Left colon (tissue), 2 donors: ENCODE data around the gene SMC1B. TPM values are rescaled to one million over a fixed set of nuclear protein-coding genes. Genes with fewer than 3 reads are reported as not detected.
"Not testable (repeated sequence)": the region's sequence is repeated elsewhere in the genome, so short reads cannot be mapped to it uniquely, and the experiment has no call there.

Source experiments
- ATAC-seq: fragments of 200-7000 bp; cut with Tn5 transposase; one replicate; pipeline ENCODE4 v1.9.1; 2020; ENCODE audit warnings: mild to moderate bottlenecking, moderate library complexity
- DNase-seq, 2 donors: peaks; one replicate each; pipeline ENCODE4 v3.0.0-alpha.2; 2020
- intact Hi-C, 2 donors: fragments of 100-400 bp; cut with DNase I in 1 of 2; cut with micrococcal nuclease in 1 of 2; formaldehyde crosslinking; loops; one replicate each; pipeline versions ENCODE4 v1.11.2 to v1.14.0; 2022; cut with DNase I, micrococcal nuclease
- total RNA-seq, 2 donors: library from RNA; stranded (reverse); fragmentation: NEBNext Ultra II Directional; extraction: Animal tissue kit (Norgen Biotek cat#: 25700); gene quantifications; one replicate each; pipeline ENCODE4 v1.2.1, GENCODE V29; 2021
- donor health status: DM: no; HTN: no; CAD: no.
- donor health status: DM: yes; HTN: yes; CAD: no.

The SMC1B gene
- total RNA-seq, 2 donors from 2014 or later: not detected

DNA sequence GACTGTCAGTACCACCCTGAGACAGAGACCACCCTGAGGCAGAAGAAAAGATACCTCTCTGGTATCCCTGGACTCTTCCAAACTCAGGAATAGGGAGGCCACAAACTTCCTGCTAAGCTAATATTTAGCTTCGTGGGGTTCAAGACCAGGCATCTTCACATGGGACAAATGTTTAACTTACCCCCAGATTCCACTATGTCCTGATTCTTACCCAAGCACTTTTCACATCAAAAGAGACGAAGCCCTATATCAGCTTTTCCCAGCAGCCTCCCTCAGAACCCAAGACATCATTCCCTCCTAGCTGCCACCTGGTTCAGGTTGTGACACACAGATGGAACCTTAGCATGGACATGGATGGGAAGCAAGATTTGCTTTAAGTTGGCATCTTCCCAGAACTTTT, 32.1 kb downstream of the SMC1B start:
- DNase-seq (no peak), ATAC-seq (no peak)
- intact Hi-C loops: no loop called here

GRCh38 chr22:45376703-45377102, 36.7 kb downstream of the SMC1B start:
- no peak for DNase-seq
- intact Hi-C loops: no loop called here

GRCh38 chr22:45376009-45376408, 37.4 kb downstream of the SMC1B start:
- intact Hi-C loops: no loop called here
- DNase-seq: no peak
- ATAC-seq: no peak

More at GRCh38 chr22:45376703-45377102, 36.7 kb downstream of the SMC1B start:
- ATAC-seq: no peak

DNA sequence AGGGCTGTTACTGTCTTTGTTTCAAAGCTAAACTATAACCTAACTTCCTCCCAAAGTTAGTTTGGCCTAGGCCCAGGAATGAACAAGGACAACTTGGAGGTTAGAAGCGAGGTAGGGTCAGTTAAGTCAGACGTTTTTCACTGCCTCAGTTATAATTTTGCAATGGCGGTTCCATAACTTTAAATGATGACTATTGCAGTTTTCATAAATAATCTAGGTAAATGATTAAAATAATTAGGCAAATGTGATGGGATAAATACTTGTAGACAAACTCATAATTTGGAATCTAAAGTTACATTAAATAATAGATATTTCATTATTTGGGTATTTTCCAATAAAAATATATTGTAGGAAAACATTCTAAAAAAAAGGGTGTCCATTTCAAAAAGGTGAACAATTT, 39.8 kb downstream of the SMC1B start:
- intact Hi-C loops, ATAC-seq, DNase-seq: not testable (repeated sequence)

DNA sequence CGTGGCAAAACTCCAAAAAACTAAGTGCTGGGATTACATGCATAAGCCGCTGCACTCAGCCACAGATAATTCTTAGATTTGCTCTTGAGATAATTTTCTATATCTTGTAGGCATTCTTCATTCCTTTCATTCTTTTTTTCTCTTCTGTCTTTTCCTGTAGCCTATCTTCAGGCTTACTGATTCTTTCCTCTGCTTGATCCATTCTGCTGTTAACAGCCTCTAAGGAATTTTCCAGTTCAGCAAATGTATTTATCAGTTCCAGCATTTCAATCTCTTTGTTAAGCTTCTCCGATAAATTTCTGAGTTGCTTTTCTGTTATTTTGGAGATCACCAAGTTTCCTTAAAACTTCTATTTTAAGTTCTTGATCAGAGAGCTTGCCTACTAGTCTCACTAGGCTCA, 46.7 kb downstream of the SMC1B start:
- intact Hi-C loops: no loop called here
- DNase-seq (no peak), ATAC-seq (no peak)

- intact Hi-C loops: no loop called here
- DNase-seq: no peak
- no peak for ATAC-seq
Measured at GRCh38 chr22:45359627-45360026, 53.8 kb downstream of the SMC1B start.

DNA sequence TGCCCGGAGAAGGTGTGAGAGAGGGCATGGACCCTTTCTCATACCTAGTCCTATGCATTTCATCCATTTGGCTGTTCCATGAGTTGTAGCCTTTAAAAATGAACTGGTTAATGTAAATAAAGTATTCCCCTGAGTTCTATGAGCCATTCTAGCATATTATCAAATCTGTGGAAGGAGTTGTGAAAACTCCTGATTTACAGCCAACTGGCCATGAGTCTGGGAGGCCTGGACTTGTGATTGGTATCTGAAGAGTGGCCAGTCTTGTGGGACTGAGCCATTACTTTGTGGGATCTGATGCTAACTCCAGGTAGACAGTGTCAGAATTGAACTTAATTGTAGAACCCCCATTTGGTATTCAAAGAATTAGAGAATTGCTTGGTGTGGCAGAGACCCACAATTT, 55.3 kb downstream of the SMC1B start:
- ATAC-seq (no peak), DNase-seq (no peak)
- intact Hi-C loops: no loop called here

- intact Hi-C loops: no loop called here
- ATAC-seq (no peak), DNase-seq (no peak)
Measured at GRCh38 chr22:45357490-45357889, 55.9 kb downstream of the SMC1B start.

DNA sequence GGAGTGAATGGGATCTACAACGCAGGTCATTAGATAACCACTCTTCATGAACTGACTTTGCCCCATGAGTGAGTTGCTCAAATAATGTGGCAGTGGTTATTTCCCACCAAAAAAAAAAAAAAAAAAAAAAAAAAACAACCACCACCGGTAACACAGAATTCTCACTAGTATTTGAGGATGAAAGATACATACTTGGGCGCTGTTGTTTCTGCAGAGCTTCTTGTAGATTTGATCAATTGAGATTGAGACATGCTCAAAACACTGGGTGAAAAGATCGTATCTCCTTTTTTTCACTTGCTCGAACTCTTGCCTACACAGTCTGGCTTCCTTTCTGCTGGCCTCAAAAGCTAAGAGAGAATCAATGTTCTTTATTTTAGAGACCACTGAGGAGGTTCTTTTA, 59.6 kb downstream of the SMC1B start:
- intact Hi-C loops: no loop called here
- no peak for ATAC-seq
- no peak for DNase-seq

- DNase-seq, ATAC-seq, intact Hi-C loops: not testable (repeated sequence)
Measured at GRCh38 chr22:45352757-45353156, 60.6 kb downstream of the SMC1B start.

DNA sequence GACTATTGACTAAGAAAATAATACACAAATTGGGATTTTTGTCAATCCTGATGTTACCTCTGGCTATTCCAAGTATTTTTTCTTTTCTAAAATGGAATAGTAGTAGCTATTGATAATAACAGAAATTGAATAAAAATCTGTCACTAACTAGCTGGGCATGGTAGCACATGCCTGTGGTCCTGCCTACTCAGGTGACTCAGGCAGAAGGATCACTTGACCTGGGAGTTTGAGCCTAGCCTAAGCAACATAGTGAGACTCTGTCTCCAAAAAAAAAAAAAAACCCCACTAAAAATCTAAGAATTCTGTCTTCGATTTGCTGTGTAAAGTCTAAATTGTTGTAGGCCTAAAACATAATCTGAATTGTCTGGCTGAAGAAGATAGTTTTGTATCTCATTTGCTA, 61.4 kb downstream of the SMC1B start:
- no peak for ATAC-seq
- DNase-seq: no peak
- intact Hi-C loops: no loop called here

DNA sequence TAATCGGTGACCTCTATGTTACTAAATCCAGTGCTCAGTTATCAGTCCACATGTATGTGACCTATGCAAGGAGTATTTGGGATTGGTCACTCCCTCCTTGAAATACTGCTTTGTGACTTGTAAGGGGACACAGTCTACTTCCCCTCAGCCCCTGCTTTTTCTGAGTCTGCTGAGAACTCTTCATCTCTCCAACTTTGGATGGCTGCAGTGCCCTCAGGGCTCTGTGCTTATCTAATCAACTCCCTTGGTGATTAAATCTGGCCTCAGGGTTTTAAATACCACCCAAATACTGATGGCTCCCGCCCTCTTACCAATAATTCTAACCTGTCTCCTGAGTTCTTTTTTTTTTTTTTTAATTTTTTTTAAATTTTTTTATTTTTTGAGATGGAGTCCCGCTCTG, 63.5 kb downstream of the SMC1B start:
- ATAC-seq (no peak), DNase-seq (no peak)
- intact Hi-C loops: no loop called here

DNA sequence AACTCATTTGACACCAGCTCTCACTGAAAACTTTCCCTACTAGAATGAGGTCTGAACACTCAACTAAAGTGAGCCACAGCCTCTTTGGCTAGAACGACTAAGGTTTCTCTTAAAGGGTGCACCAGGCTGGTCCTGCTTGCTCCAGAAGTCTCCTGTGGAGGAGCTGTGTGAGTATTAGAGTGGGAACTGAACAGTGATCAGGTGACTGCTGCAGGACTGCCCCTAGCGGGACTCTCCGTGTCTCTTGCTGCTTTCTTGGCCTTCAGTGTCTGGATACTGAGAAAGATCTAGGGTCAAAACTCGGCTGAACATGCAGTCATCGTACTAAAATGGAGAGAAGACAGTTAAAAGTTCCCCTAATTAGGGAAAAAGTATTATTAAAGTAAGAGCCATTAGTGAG, 69.1 kb downstream of the SMC1B start:
- ATAC-seq (no peak), DNase-seq (no peak)
- intact Hi-C loops: no loop called here

GRCh38 chr22:45343143-45343542, 70.3 kb downstream of the SMC1B start:
- intact Hi-C loops: no loop called here
- DNase-seq (no peak), ATAC-seq (no peak)

DNA sequence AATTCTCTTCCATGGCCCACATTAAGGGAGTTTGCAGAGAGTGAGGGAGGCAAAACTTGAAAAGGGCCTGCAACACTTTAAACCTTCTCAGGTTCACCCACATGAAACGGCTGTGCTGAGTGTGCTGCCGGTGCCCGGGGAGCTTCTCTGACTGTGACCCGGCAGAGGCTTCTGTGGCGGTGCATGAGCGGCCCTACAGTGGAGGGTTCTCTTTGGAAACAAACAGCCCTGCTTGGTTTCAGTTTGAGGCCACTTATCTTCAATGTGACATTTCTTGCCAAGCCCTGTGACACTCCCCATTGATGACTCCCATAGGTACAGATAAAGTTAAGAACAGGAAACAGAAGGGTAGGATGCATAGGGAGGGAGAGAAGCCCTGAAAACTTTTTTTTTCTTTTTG, 71.9 kb downstream of the SMC1B start:
- intact Hi-C loops: no loop called here
- ATAC-seq (peak; percentile 47), DNase-seq (no peak)

DNA sequence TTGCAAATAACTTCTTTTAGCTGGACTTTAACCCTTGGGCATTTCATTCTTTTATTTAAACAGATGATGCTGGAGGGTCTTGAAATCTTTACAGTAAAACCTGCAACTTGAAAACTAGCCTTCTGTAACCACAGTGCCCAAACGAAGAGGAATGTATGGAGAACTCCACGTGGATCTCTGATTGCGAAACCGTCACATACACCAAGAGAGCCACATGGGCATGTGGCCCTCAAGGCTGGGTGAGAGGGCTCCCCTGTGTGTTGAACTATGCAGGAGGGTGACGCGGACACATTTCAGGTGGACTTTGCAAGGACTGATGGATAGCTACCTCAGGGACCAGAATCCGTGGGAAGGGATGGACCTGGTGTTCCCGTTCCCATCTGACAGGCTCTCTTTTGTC, 73.1 kb downstream of the SMC1B start:
- intact Hi-C loops: no loop called here
- DNase-seq (no peak), ATAC-seq (no peak)

DNA sequence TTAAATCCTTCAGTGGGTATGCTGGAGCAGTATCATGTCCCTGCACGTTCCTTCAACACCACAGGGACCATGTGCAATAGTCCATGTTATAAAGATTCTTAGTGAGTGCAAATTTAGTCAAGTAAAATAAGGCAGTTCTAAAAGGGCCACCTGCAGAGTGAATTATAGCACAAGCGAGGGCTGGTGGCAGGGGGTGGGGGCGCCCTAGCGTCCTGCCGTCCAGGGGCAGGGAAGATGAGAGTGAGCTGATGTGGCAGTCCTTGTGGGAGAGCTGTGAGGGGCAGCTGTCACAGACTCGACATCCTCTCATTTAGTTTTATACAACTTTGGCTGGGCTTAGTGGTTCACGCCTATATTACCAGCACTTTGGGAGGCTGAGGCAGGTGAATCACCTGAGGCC, 74.6 kb downstream of the SMC1B start:
- no peak for ATAC-seq
- intact Hi-C loops: no loop called here
- no peak for DNase-seq

DNA sequence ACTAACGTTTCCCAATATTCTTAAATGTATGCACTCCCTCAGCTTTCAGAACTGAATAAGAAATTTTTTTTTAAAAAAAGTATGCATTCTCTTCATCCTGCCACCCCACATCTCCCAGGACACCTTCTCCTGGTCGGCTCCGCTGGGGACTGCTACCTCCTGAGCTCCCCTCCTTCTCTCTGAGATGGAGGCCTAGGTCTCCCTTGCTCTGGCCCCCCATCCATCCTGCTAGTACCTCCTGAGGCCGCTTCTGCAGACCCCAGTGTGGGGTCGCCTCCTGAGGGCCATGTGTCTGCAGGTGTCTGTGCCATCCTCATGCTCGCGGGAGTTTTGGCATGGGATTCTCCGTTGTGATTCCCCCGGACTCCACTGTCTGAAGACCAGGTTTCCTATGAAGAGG, 75.9 kb downstream of the SMC1B start:
- intact Hi-C loops: no loop called here
- no peak for DNase-seq
- ATAC-seq: no peak

GRCh38 chr22:45336971-45337431, 76.4 kb downstream of the SMC1B start:
- intact Hi-C loops: no loop called here
- DNase-seq (peak; percentile 53 to 59), ATAC-seq (peak; percentile 79)

DNA sequence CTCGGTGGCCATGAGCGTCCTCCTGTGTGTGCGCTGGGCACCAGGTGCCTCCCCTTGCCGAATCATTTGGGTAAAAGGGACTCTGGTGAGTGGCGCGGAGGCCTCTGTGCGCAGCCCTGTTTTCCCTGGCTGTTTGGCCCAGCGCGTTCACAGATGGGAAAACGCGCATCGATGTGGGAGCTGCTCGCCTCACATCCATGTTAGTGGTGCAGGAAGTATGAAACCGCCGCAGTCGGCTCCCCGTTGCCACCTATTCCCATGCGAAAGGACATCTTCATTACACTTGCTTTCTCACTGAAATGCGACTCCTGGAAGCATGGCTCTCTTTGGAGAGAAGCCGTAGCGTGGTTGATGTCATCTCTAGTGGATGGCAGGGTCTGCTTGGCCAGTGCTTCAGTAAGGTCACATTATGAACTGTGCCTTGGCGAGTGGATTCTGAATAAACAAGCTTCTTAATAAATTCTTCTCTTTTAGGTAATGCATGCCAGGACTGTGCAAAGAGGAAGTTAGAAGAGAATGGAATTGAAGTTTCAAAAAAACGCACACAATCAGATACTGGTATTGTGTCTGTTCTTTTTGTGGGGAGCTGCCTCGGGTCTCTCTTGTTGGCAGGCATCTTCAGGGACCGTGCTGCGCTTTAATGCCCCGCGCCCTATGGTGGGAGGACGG, 77.4 kb downstream of the SMC1B start:
- no peak for DNase-seq
- intact Hi-C loops: no loop called here
- no peak for ATAC-seq
